ENCODE results near the gene NEAT1. TPM values are rescaled to one million over a fixed set of nuclear protein-coding genes. Genes with fewer than 3 reads are reported as not detected.

Gene NEAT1
- total and polyA plus RNA-seq, 9 of the 15 experiments (the other 6 are each of a cell fraction or from before 2014, with no cell fraction given): 20.1 to 389 (median 62.8) TPM

- no peak for TF ChIP-seq MXD1 (CRISPR knock-in tag; IDR thresholded peaks at IDR 0.05; ENCODE audit: borderline replicate concordance, poor library complexity, severe bottlenecking)
- no peak; the same call in 1 of the 2 replicates for TF ChIP-seq BCOR (IDR thresholded peaks at IDR 0.05)
- TF ChIP-seq EZH2 (IDR thresholded peaks at IDR 0.05; ENCODE audit: borderline replicate concordance, low read depth, low read length): no peak
- peak; percentile 96 for TF ChIP-seq OTX1 (CRISPR knock-in tag; IDR thresholded peaks at IDR 0.05)
- TF ChIP-seq RUNX1 (IDR thresholded peaks at IDR 0.05; ENCODE audit: low read depth): peak; percentile 76; the same call in 1 of the 2 replicates
- no peak for TF ChIP-seq ETS2 (tag; IDR thresholded peaks at IDR 0.05; ENCODE audit: borderline replicate concordance, poor library complexity, severe bottlenecking)
- TF ChIP-seq SIRT6 (IDR thresholded peaks at IDR 0.05; ENCODE audit: low read depth, low read length): no peak
- TF ChIP-seq NKRF (IDR thresholded peaks at IDR 0.05; ENCODE audit: borderline replicate concordance): peak; percentile 78; the same call in 1 of the 2 replicates
- TF ChIP-seq CAMTA2 (CRISPR knock-in tag; conservative IDR thresholded peaks at IDR 0.05): 0 out of 2 replicates have a peak, but pooled peaks have one; percentile 32
- TF ChIP-seq L3MBTL2 (IDR thresholded peaks at IDR 0.05): 0 out of 2 replicates have a peak, but pooled peaks have one; percentile 8
- TF ChIP-seq PCBP1 (IDR thresholded peaks at IDR 0.05; ENCODE audit: low read depth, low read length, poor library complexity, severe bottlenecking): no peak
- TF ChIP-seq GABPB1 (CRISPR knock-in tag; IDR thresholded peaks at IDR 0.05): 0 out of 2 replicates have a peak, but pooled peaks have one; percentile 20
- no peak for TF ChIP-seq MEF2D (tag; conservative IDR thresholded peaks at IDR 0.05; ENCODE audit: low read depth)
- TF ChIP-seq PTRF (tag; IDR thresholded peaks at IDR 0.05): no peak
- no peak for TF ChIP-seq NFRKB (IDR thresholded peaks at IDR 0.05; ENCODE audit: low read depth)
- TF ChIP-seq HINFP (tag; conservative IDR thresholded peaks at IDR 0.05; ENCODE audit: low read depth): no peak
- TF ChIP-seq ZBTB49 (CRISPR knock-in tag; IDR thresholded peaks at IDR 0.05; ENCODE audit: borderline replicate concordance): no peak
- no peak for TF ChIP-seq TRIM28 (IDR thresholded peaks at IDR 0.05)
- TF ChIP-seq ZNF408 (CRISPR knock-in tag; IDR thresholded peaks at IDR 0.05; ENCODE audit: low read depth): no peak
- TF ChIP-seq NR4A1 (CRISPR knock-in tag; IDR thresholded peaks at IDR 0.05): no peak
- no peak for TF ChIP-seq NR4A1 (tag; IDR thresholded peaks at IDR 0.05)
- 0 out of 2 replicates have a peak, but pooled peaks have one; percentile 35 for TF ChIP-seq MIER1 (IDR thresholded peaks at IDR 0.05; ENCODE audit: low read depth)
- peak; percentile 93 for TF ChIP-seq POLR2AphosphoS2 (IDR thresholded peaks at IDR 0.05; ENCODE audit: low read length)
These were observed 6.6 kb downstream of the NEAT1 start (continued) for GRCh38 chr11:65429068-65429681.

Data from K562 (cell line).